H1 (cell line): Measurements from ENCODE around the gene SPINT2. TPM values are rescaled to one million over a fixed set of nuclear protein-coding genes. Genes with fewer than 3 reads are reported as not detected.

Experiments used
- CTCF ChIA-PET: fragments of 300-600 bp; sonication (Branson Sonifier 250); formaldehyde crosslinking; loops from one replicate; lab custom pipeline; 2021; ENCODE audit not compliant: partially characterized antibody; lab: Charles Lee
- POLR2A ChIA-PET: fragments of 300-600 bp; sonication (Branson Sonifier 250); formaldehyde crosslinking; loops from one replicate; lab custom pipeline; 2021; ENCODE audit warnings: inconsistent platforms; ENCODE audit not compliant: partially characterized antibody; lab: Charles Lee
- DNase-seq, 2 experiments: peaks; one replicate each; pipeline versions ENCODE4 v3.0.0 to v3.0.0-alpha.2; 2010 to 2022; ENCODE audit warnings: low spot score in 2 of 2, low read depth in 1 of 2, mixed read lengths in 1 of 2
- FAIRE-seq: peaks from 2 replicates; lab custom pipeline; 2011; peaks lifted over from hg19 to GRCh38; lab: Jason Lieb, UNC
- H2AFZ ChIP-seq: 2 replicates; pipeline ENCODE4 v1.8.1; 2012; ENCODE audit warnings: low read length, inconsistent platforms
- H2AK5ac ChIP-seq: 2 replicates; pipeline ENCODE4 v1.6.1; 2013; ENCODE audit warnings: low read depth, low read length
- H2BK120ac ChIP-seq: replicated peaks from 2 replicates; pipeline ENCODE3; 2013; ENCODE audit warnings: low read depth, low read length, inconsistent platforms
- H2BK12ac ChIP-seq: 2 replicates; pipeline ENCODE4 v1.6.1; 2013; ENCODE audit warnings: low read depth, low read length
- H2BK15ac ChIP-seq: 2 replicates; pipeline ENCODE4 v1.6.1; 2013; ENCODE audit warnings: low read length
- H2BK20ac ChIP-seq: 2 replicates; pipeline ENCODE4 v1.6.1; 2013; ENCODE audit warnings: low read length
- H2BK5ac ChIP-seq: 2 replicates; pipeline ENCODE4 v1.6.1; 2013; ENCODE audit warnings: low read depth, low read length
- H3K14ac ChIP-seq: 2 replicates; pipeline ENCODE4 v1.6.1; 2013; ENCODE audit warnings: inconsistent platforms; ENCODE audit not compliant: insufficient read length
- H3K18ac ChIP-seq: 2 replicates; pipeline ENCODE4 v1.6.1; 2013; ENCODE audit warnings: low read length; ENCODE audit errors: extremely low read depth
- H3K23ac ChIP-seq: 2 replicates; pipeline ENCODE4 v1.6.1; 2013; ENCODE audit warnings: inconsistent platforms; ENCODE audit not compliant: insufficient read length
- H3K23me2 ChIP-seq: 2 replicates; pipeline ENCODE4 v1.6.1; 2013; ENCODE audit warnings: low read depth, low read length
- H3K27ac ChIP-seq: 2 replicates; pipeline ENCODE4 v1.6.1; 2011; ENCODE audit warnings: low read depth, low read length, inconsistent platforms
- H3K27me3 ChIP-seq, 4 experiments: replicated peaks in 1 of 4; 1 replicate in 1 of 4; 2 replicates in 3 of 4; pipeline versions ENCODE4 v1.6.1 to v1.8.1; 2011 to 2013; ENCODE audit warnings: low read length in 3 of 4, mild to moderate bottlenecking in 3 of 4, inconsistent platforms in 2 of 4, mixed read lengths in 2 of 4, moderate library complexity in 1 of 4; ENCODE audit not compliant: control insufficient read depth in 3 of 4, insufficient read depth in 3 of 4; ENCODE audit errors: extremely low read depth in 1 of 4
- H3K36me3 ChIP-seq, 4 experiments: 2 replicates each; pipeline versions ENCODE4 v1.6.1 to v1.8.1; 2011 to 2013; ENCODE audit warnings: mild to moderate bottlenecking in 4 of 4, low read length in 3 of 4, moderate library complexity in 2 of 4, control low read depth in 1 of 4, inconsistent platforms in 1 of 4; ENCODE audit not compliant: insufficient read depth in 4 of 4, control insufficient read depth in 2 of 4
- H3K4ac ChIP-seq: replicated peaks from 2 replicates; pipeline ENCODE3; 2013; ENCODE audit warnings: low read length, low read depth, mixed read lengths, inconsistent platforms; ENCODE audit not compliant: insufficient read length
- H3K4me1 ChIP-seq, 4 experiments: replicated peaks in 1 of 4; 1 replicate in 1 of 4; 2 replicates in 3 of 4; pipeline versions ENCODE4 v1.6.1 to v1.8.1; 2011 to 2013; ENCODE audit warnings: low read length in 3 of 4, inconsistent platforms in 2 of 4, mixed read lengths in 1 of 4; ENCODE audit not compliant: insufficient read depth in 4 of 4, control insufficient read depth in 3 of 4
- H3K4me2 ChIP-seq, 2 experiments: 2 replicates each; pipeline versions ENCODE4 v1.6.1 to v1.8.1; 2011 to 2013; ENCODE audit warnings: low read depth in 2 of 2, low read length in 2 of 2, control low read depth in 1 of 2, inconsistent platforms in 1 of 2, mild to moderate bottlenecking in 1 of 2; ENCODE audit not compliant: insufficient read depth in 1 of 2
- H3K4me3 ChIP-seq, 4 experiments: fragments of 200-600, 300-600 bp in 1 of 4; sonication (generic), shearing (Covaris generic), sonication (Bioruptor Twin) in 1 of 4; 2 replicates each; pipeline versions ENCODE4 v1.5.1 to v1.8.1; 2011 to 2016; ENCODE audit warnings: low read length in 4 of 4, low read depth in 3 of 4, control low read depth in 2 of 4, inconsistent platforms in 2 of 4, mild to moderate bottlenecking in 2 of 4, mixed read lengths in 1 of 4, moderate library complexity in 1 of 4; ENCODE audit not compliant: insufficient read depth in 2 of 4; ENCODE audit errors: extremely low read depth in 1 of 4
- H3K56ac ChIP-seq: replicated peaks from 2 replicates; pipeline ENCODE3; 2013; ENCODE audit warnings: low read depth, mild to moderate bottlenecking, mixed read lengths, low read length, inconsistent platforms; ENCODE audit not compliant: insufficient read length
- H3K79me1 ChIP-seq: 2 replicates; pipeline ENCODE4 v1.6.1; 2013; ENCODE audit warnings: low read depth, low read length, control low read depth
- H3K79me2 ChIP-seq, 2 experiments: 2 replicates each; pipeline versions ENCODE4 v1.6.1 to v1.8.1; 2012 to 2013; ENCODE audit warnings: low read length in 2 of 2, mild to moderate bottlenecking in 2 of 2, inconsistent platforms in 1 of 2; ENCODE audit not compliant: insufficient read depth in 2 of 2, control insufficient read depth in 1 of 2
- H3K9ac ChIP-seq, 4 experiments: replicated peaks in 1 of 4; 1 replicate in 1 of 4; 2 replicates in 3 of 4; pipeline versions ENCODE4 v1.6.1 to v1.8.1; 2011 to 2013; ENCODE audit warnings: low read depth in 3 of 4, low read length in 3 of 4, control low read depth in 2 of 4, mild to moderate bottlenecking in 2 of 4, moderate library complexity in 2 of 4, inconsistent platforms in 1 of 4; ENCODE audit errors: extremely low read depth in 1 of 4
- H3K9me3 ChIP-seq, 2 experiments: 2 replicates each; pipeline versions ENCODE4 v1.6.1 to v1.8.1; 2012 to 2013; ENCODE audit warnings: mild to moderate bottlenecking in 2 of 2, moderate library complexity in 2 of 2, control low read depth in 1 of 2, inconsistent platforms in 1 of 2, low read depth in 1 of 2, low read length in 1 of 2, mixed read lengths in 1 of 2; ENCODE audit not compliant: insufficient read depth in 2 of 2
- H4K20me1 ChIP-seq, 2 experiments: replicated peaks in 1 of 2; 2 replicates each; pipeline versions ENCODE3 to v1.8.1; 2011 to 2013; ENCODE audit warnings: inconsistent platforms in 2 of 2, low read length in 2 of 2, mild to moderate bottlenecking in 1 of 2; ENCODE audit not compliant: insufficient read depth in 2 of 2, control insufficient read depth in 1 of 2
- H4K5ac ChIP-seq: 2 replicates; pipeline ENCODE4 v1.6.1; 2013; ENCODE audit warnings: low read length, low read depth, mixed read lengths, inconsistent platforms; ENCODE audit not compliant: insufficient read length
- H4K8ac ChIP-seq: 2 replicates; pipeline ENCODE4 v1.8.0; 2013; ENCODE audit warnings: mild to moderate bottlenecking, moderate library complexity, low read length, inconsistent platforms; ENCODE audit not compliant: insufficient read depth; ENCODE audit errors: extremely low read depth
- H4K91ac ChIP-seq: replicated peaks from 2 replicates; pipeline ENCODE3; 2013; ENCODE audit warnings: low read length, mixed read lengths, inconsistent platforms; ENCODE audit not compliant: insufficient read length
- KDM4A ChIP-seq: IDR thresholded peaks from one replicate; pipeline ENCODE4 v1.7.1; 2012; ENCODE audit warnings: low read depth, mild to moderate bottlenecking, moderate library complexity, low read length, inconsistent platforms; ENCODE audit not compliant: severe bottlenecking
- POLR2A ChIP-seq, 2 experiments: IDR thresholded peaks; 1 replicate in 1 of 2; 2 replicates in 1 of 2; pipeline ENCODE4 v1.6.1; 2011; ENCODE audit warnings: low read depth in 2 of 2, low read length in 2 of 2, mild to moderate bottlenecking in 2 of 2; ENCODE audit errors: control extremely low read depth in 1 of 2
- POLR2AphosphoS5 ChIP-seq: IDR thresholded peaks from 2 replicates; pipeline ENCODE4 v1.6.1; 2011; ENCODE audit warnings: low read depth, low read length
- RFX5 ChIP-seq: IDR thresholded peaks from 2 replicates; pipeline ENCODE4 v1.6.1; 2011; ENCODE audit warnings: low read depth, low read length, improper control_type of control experiment, borderline replicate concordance
- WGBS, 2 experiments: shearing (Covaris generic) in 1 of 2; methylation state at CpG; one replicate each; pipeline versions ENCODE4 v1.1.6 to v1.1.7; 2013 to 2015; ENCODE audit warnings: low lambda C conversion rate in 2 of 2, mixed read lengths in 2 of 2, inconsistent platforms in 1 of 2, low coverage in 1 of 2, missing lambda C conversion rate in 1 of 2; ENCODE audit not compliant: insufficient replicate concordance in 2 of 2, insufficient coverage in 1 of 2, insufficient read length in 1 of 2; ENCODE audit errors: extremely low coverage in 1 of 2, missing lambda C conversion rate in 1 of 2; 5-methylcytosine and 5-hydroxymethylcytosine counted together
- polyA plus RNA-seq, 7 experiments: library from polyadenylated mRNA; depleted of rRNA in 3 of 7; stranded (reverse) in 5 of 7; unstranded in 2 of 7; fragments of >200 nt in 5 of 7; fragments of 200-250 nt in 2 of 7; gene quantifications; 1 replicate in 5 of 7; 2 replicates in 1 of 7; 4 replicates in 1 of 7; pipeline versions ENCODE4 v1.2.1 to v1.2.3, GENCODE V29; 2011 to 2013; ENCODE audit warnings: missing spikeins in 2 of 7, mixed read lengths in 2 of 7
- total RNA-seq: library from RNA; stranded (reverse); fragmentation: NEBNext Ultra II Directional; extraction: Animal tissue kit (Norgen Biotek cat#: 25700); gene quantifications from 2 replicates; pipeline ENCODE4 v1.2.1, GENCODE V29; 2021

The SPINT2 gene
- total and polyA plus RNA-seq, 2 of the 8 experiments (the other 6 are each of a cell fraction or from before 2014, with no cell fraction given) = 294 to 296 TPM

- 0 out of 2 replicates have a peak within 1 kb of the TSS, but pooled peaks have one; percentile 37 for H3K27ac ChIP-seq
- no peaks in the 10 kb centered on the region for H3K79me2 ChIP-seq
- H3K36me3 ChIP-seq = peaks cover 0 to 15% (median 9%) of the 10 kb centered on the region in 4 experiments; a peak in 5 of 8 replicates
- WGBS, 2 experiments = 25% methylated on average over 28 of the region's 28 CpGs; no CpG with 5 or more reads in 1 of the 2 experiments
- H3K4me2 ChIP-seq = peak within 1 kb of the TSS; percentile 82 to 90
- H3K79me1 ChIP-seq = no peaks in the 10 kb centered on the region
- no peaks in the 10 kb centered on the region for H3K9me3 ChIP-seq
- peak within 1 kb of the TSS; percentile 81 for H4K8ac ChIP-seq
- H2BK12ac ChIP-seq = peak within 1 kb of the TSS; percentile 77; the same call in 1 of the 2 replicates
- H3K4me3 ChIP-seq = peak within 1 kb of the TSS; percentile 29 to 59 (median 50)
- H3K14ac ChIP-seq = no peak within 1 kb of the TSS
- CTCF ChIA-PET = interaction anchor here (0.8 to 2.8 kb wide), 17 partner anchors 9 to 169 kb away, joined by 3 to 13 read pairs (median 4); partner anchors contain the start of genes CATSPERG and KCNK6
- TF ChIP-seq RFX5 (no peak), POLR2AphosphoS5 (peak; percentile 18; the same call in 1 of the 2 replicates), POLR2A (IDR thresholded peaks at IDR 0.05; ENCODE audit: control extremely low read depth in 1 of 2, low read depth in 2 of 2, low read length in 2 of 2) (peak in 1 of 2 experiments; percentile 41; a peak in 1 of 3 replicates), KDM4A (peak; percentile 8)
- peak within 1 kb of the TSS in 2 of 4 experiments; percentile 16 to 33; a peak in 4 of 7 replicates for H3K9ac ChIP-seq
- no peak within 1 kb of the TSS for H2BK120ac ChIP-seq
- H4K91ac ChIP-seq = peak within 1 kb of the TSS; percentile 68
- POLR2A ChIA-PET = interaction anchor here (0.6 to 5.0 kb wide), 16 partner anchors 9 to 84 kb away, joined by 3 to 34 read pairs (median 4); partner anchors contain the start of genes CATSPERG, GGN, PPP1R14A and YIF1B
- H2BK20ac ChIP-seq = no peak within 1 kb of the TSS
- H2BK5ac ChIP-seq = peak within 1 kb of the TSS; percentile 90
- no peaks in the 10 kb centered on the region; a peak in 2 of 7 replicates for H3K27me3 ChIP-seq
- peak within 1 kb of the TSS; percentile 13 for H3K4ac ChIP-seq
- no peak within 1 kb of the TSS for H2AK5ac ChIP-seq
- peak in 1 of 2 experiments; percentile 69 for DNase-seq
- no peak for FAIRE-seq
- no peak within 1 kb of the TSS for H2BK15ac ChIP-seq
- H3K56ac ChIP-seq = no peak within 1 kb of the TSS
- 0 out of 2 replicates have a peak, but pooled peaks cover 4% of the 10 kb centered on the region for H3K23me2 ChIP-seq
- peaks cover 2 to 14% (median 6%) of the 10 kb centered on the region in 4 experiments; a peak in 6 of 7 replicates for H3K4me1 ChIP-seq
- H4K5ac ChIP-seq = no peak within 1 kb of the TSS
- H4K20me1 ChIP-seq = peaks cover 4 to 7% of the 10 kb centered on the region in 2 experiments
- no peak within 1 kb of the TSS for H3K23ac ChIP-seq
- H2AFZ ChIP-seq = peak within 1 kb of the TSS; percentile 12; the same call in 1 of the 2 replicates
- peak within 1 kb of the TSS; percentile 34; the same call in 1 of the 2 replicates for H3K18ac ChIP-seq
Observed at GRCh38 chr19:38303517-38304351, 39.4 kb downstream of the SPINT2 start, which contains the start of gene C19orf33. C19orf33 (plus strand) TSS chr19:38304251; CDS start chr19:38304262, 11 bp downstream.
